GM18520 (cell line): ENCODE data around the gene ECI1.

ENCODE experiments used
- ATAC-seq: cut with Tn5 transposase; IDR thresholded peaks from one replicate; pipeline ENCODE4 v1.9.1; 2021; ENCODE audit not compliant: unreplicated experiment

Gene ECI1

GRCh38 chr16:2197765-2198164 lies 53.6 kb downstream of the ECI1 start:
- no peak for ATAC-seq

GRCh38 chr16:2196981-2197511 lies 54.3 kb downstream of the ECI1 start:
- no peak for ATAC-seq

- no peak for ATAC-seq
Observed at GRCh38 chr16:2196162-2196980, 55.0 kb downstream of the ECI1 start, which contains the start of gene CASKIN1. Gene CASKIN1 (minus strand): TSS chr16:2196605. CDS start chr16:2196432, 173 bp downstream.

GRCh38 chr16:2195322-2196161 lies 55.8 kb downstream of the ECI1 start:
- no peak for ATAC-seq

- no peak for ATAC-seq
Observed at GRCh38 chr16:2194852-2195321, 56.5 kb downstream of the ECI1 start.

- ATAC-seq: no peak
Observed at GRCh38 chr16:2194166-2194834, 57.1 kb downstream of the ECI1 start.

GRCh38 chr16:2191446-2191706 lies 60.0 kb downstream of the ECI1 start:
- no peak for ATAC-seq

- no peak for ATAC-seq
Observed at GRCh38 chr16:2190659-2191445, 60.5 kb downstream of the ECI1 start.

GRCh38 chr16:2190002-2190658 lies 61.3 kb downstream of the ECI1 start:
- no peak for ATAC-seq
